ENCODE measurements around the gene PTPRT. TPM values are rescaled to one million over a fixed set of nuclear protein-coding genes. Genes with fewer than 3 reads are reported as not detected.

The PTPRT gene
- total RNA-seq, 1 donor from 2014 or later = not detected

GRCh38 chr20:42204109-42204660 is 985.5 kb downstream of the PTPRT start:
- no peak for TF ChIP-seq CTCF (IDR thresholded peaks at IDR 0.05)
- Mint-ChIP-seq H3K36me3 (ENCODE audit: unreplicated experiment) (no peaks in the 10 kb centered on the region), H3K27ac (ENCODE audit: unreplicated experiment) (no peak overlapping the region), H3K4me1 (ENCODE audit: unreplicated experiment) (no peaks in the 10 kb centered on the region), H3K4me3 (ENCODE audit: unreplicated experiment) (no peak overlapping the region), H3K27me3 (ENCODE audit: unreplicated experiment) (no peaks in the 10 kb centered on the region), H3K9me3 (ENCODE audit: unreplicated experiment) (peaks cover 38% of the 10 kb centered on the region)
- DNase-seq (ENCODE audit: extremely low spot score, unreplicated experiment) = no peak

- Mint-ChIP-seq H3K4me3 (ENCODE audit: unreplicated experiment) (no peak overlapping the region), H3K27ac (ENCODE audit: unreplicated experiment) (no peak overlapping the region), H3K27me3 (ENCODE audit: unreplicated experiment) (no peaks in the 10 kb centered on the region), H3K4me1 (ENCODE audit: unreplicated experiment) (no peaks in the 10 kb centered on the region), H3K9me3 (ENCODE audit: unreplicated experiment) (peaks cover 44% of the 10 kb centered on the region), H3K36me3 (ENCODE audit: unreplicated experiment) (no peaks in the 10 kb centered on the region)
- no peak for TF ChIP-seq CTCF (IDR thresholded peaks at IDR 0.05)
- DNase-seq (ENCODE audit: extremely low spot score, unreplicated experiment) = no peak
These were observed 992.1 kb downstream of the PTPRT start for GRCh38 chr20:42197599-42197998.

- H3K27me3 Mint-ChIP-seq (ENCODE audit: unreplicated experiment) = no peaks in the 10 kb centered on the region
- peaks cover 34% of the 10 kb centered on the region for H3K9me3 Mint-ChIP-seq (ENCODE audit: unreplicated experiment)
- no peak for DNase-seq (ENCODE audit: extremely low spot score, unreplicated experiment)
- TF ChIP-seq CTCF (IDR thresholded peaks at IDR 0.05) = no peak
- H3K4me1 Mint-ChIP-seq (ENCODE audit: unreplicated experiment) = no peaks in the 10 kb centered on the region
- no peak overlapping the region for H3K4me3 Mint-ChIP-seq (ENCODE audit: unreplicated experiment)
- H3K36me3 Mint-ChIP-seq (ENCODE audit: unreplicated experiment) = no peaks in the 10 kb centered on the region
- no peak overlapping the region for H3K27ac Mint-ChIP-seq (ENCODE audit: unreplicated experiment)
These were observed 996.6 kb downstream of the PTPRT start for GRCh38 chr20:42193119-42193518.

DNA sequence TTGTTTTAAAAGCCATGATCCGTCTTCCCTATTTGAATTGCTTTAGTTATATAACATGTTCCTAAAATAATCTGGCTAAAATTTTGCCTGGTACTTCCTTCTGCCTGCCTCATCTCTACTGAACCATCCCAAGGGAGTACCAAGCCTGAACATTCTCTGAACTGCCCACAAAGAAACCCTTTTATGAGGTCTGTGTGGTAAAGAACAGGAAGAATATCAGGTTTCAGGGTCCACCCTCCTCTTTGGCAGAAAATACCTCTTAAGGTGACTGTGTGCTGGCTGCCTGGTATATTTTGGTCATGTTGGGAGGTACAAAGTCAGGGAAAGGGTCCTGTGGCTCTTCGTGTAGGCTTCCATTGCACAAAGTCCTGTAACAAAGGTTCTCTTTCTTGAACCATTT is 997.4 kb downstream of the PTPRT start:
- DNase-seq (ENCODE audit: extremely low spot score, unreplicated experiment) = no peak

More for the DNA sequence above, 997.4 kb downstream of the PTPRT start:
- no peak overlapping the region for H3K27ac Mint-ChIP-seq (ENCODE audit: unreplicated experiment)
- no peaks in the 10 kb centered on the region for H3K27me3 Mint-ChIP-seq (ENCODE audit: unreplicated experiment)
- no peaks in the 10 kb centered on the region for H3K36me3 Mint-ChIP-seq (ENCODE audit: unreplicated experiment)
- H3K9me3 Mint-ChIP-seq (ENCODE audit: unreplicated experiment) = peaks cover 27% of the 10 kb centered on the region
- TF ChIP-seq CTCF (IDR thresholded peaks at IDR 0.05) = no peak
- H3K4me3 Mint-ChIP-seq (ENCODE audit: unreplicated experiment) = no peak overlapping the region
- H3K4me1 Mint-ChIP-seq (ENCODE audit: unreplicated experiment) = no peaks in the 10 kb centered on the region
